ENCODE data around the gene APH1B.

Gene APH1B

DNA sequence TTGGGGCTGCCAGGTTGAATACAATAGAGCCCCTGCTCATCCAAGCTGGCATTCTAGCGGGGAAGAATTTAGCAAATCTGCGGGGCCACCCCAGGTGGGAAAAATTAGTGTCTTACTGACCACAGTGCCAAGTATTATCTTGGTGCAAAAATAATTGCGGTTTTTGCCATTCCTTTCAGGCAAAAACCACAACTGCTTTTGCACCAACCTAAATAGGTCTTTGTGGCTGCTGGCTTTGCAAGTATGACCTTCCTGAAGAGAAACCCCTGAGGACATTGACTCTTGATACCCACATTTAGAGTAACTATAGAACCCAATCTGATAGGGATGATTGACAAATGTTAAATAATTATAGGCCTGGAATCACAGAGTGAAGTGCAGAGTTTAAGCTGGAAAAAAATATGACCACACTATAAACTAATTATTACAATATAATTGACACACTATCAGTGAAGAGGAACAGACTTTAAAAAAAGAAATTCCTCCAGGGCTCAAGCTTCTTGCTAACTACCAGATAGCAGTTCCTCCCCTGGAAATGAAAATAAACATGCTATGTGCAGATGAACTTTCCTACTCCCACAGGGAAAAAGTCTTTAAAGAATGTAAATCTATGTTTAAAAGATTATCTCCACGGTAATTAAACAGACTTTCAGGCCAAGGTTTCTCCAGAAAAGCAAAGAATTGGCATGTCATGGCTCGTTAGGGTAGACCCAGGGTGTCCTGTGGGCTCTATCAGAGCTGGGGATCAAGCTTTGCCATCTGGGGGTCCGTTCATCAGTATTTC lies 69.9 kb downstream of the APH1B start:
- no peak for DNase-seq (ENCODE audit: low read depth, low spot score)
- TF ChIP-seq YY1 (IDR thresholded peaks at IDR 0.05; ENCODE audit: insufficient read depth, insufficient read length) (no peak), ZNF274 (IDR thresholded peaks at IDR 0.05; ENCODE audit: low read depth, low read length) (no peak), SUZ12 (IDR thresholded peaks at IDR 0.05; ENCODE audit: extremely low read depth, insufficient read depth, insufficient read length) (no peak)
- Histone ChIP-seq H3K36me3 (ENCODE audit: insufficient read depth, insufficient read length, low read length) (no peaks in the 10 kb centered on the region), H3K4me1 (ENCODE audit: insufficient read depth, insufficient read length) (no peaks in the 10 kb centered on the region), H3K4me3 (ENCODE audit: insufficient read length, low read depth) (no peak overlapping the region), H3K9me3 (ENCODE audit: insufficient read depth, low read length) (no peaks in the 10 kb centered on the region), H3K27me3 (ENCODE audit: insufficient read depth, insufficient read length) (no peaks in the 10 kb centered on the region), H3K9ac (ENCODE audit: insufficient read length, low read depth) (no peak overlapping the region)

DNA sequence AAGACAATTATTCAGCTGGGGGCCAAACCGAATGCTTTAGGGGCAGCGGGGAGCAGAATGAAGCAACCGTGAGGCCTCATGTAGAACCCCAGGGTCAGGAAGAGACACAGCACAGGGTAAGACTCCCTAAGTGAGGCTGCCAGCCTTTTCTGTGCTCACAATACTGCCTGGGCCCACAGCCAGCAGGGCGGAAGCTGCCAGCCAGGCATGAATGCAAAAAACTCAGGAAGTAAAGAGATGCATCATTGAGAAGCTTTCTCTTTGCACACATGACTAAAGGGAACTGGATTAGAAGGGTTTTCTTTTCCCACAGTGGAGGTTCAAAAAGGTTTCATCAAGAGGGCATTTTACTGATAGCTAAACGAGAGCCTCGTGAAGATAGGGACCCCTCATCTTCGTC lies 71.0 kb downstream of the APH1B start:
- H3K9me3 ChIP-seq (ENCODE audit: insufficient read depth, low read length): no peaks in the 10 kb centered on the region
- H3K27me3 ChIP-seq (ENCODE audit: insufficient read depth, insufficient read length): no peaks in the 10 kb centered on the region
- no peaks in the 10 kb centered on the region for H3K4me1 ChIP-seq (ENCODE audit: insufficient read depth, insufficient read length)
- no peak for DNase-seq (ENCODE audit: low read depth, low spot score)
- no peak overlapping the region for H3K4me3 ChIP-seq (ENCODE audit: insufficient read length, low read depth)
- no peaks in the 10 kb centered on the region for H3K36me3 ChIP-seq (ENCODE audit: insufficient read depth, insufficient read length, low read length)
- H3K9ac ChIP-seq (ENCODE audit: insufficient read length, low read depth): no peak overlapping the region
- TF ChIP-seq YY1 (IDR thresholded peaks at IDR 0.05; ENCODE audit: insufficient read depth, insufficient read length) (no peak), ZNF274 (IDR thresholded peaks at IDR 0.05; ENCODE audit: low read depth, low read length) (no peak), SUZ12 (IDR thresholded peaks at IDR 0.05; ENCODE audit: extremely low read depth, insufficient read depth, insufficient read length) (no peak)

DNA sequence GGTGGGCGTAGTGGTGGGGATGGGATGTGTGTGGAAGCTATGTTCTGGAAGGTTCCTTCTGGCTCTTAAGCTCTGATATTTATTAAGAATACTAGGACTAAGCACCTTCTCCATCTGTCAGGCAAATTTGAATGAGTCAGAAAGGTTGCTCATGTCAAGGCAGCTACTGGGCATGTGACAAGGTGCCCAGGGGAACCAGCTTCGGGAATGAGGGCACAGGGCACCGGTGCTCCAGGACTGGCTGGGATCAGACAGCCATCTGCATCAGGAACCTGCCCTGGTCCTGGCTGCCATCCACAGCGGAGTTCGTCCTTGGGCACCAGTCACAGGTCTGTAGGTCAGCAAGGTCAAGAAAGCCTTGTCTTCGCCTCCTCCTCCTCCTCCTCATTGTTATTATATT lies 71.8 kb downstream of the APH1B start:
- no peak overlapping the region for H3K4me3 ChIP-seq (ENCODE audit: insufficient read length, low read depth)
- DNase-seq (ENCODE audit: low read depth, low spot score): no peak
- H3K9ac ChIP-seq (ENCODE audit: insufficient read length, low read depth): no peak overlapping the region
- no peaks in the 10 kb centered on the region for H3K27me3 ChIP-seq (ENCODE audit: insufficient read depth, insufficient read length)
- no peak for TF ChIP-seq SUZ12 (IDR thresholded peaks at IDR 0.05; ENCODE audit: extremely low read depth, insufficient read depth, insufficient read length)
- no peak for TF ChIP-seq ZNF274 (IDR thresholded peaks at IDR 0.05; ENCODE audit: low read depth, low read length)
- TF ChIP-seq YY1 (IDR thresholded peaks at IDR 0.05; ENCODE audit: insufficient read depth, insufficient read length): no peak
- no peaks in the 10 kb centered on the region for H3K36me3 ChIP-seq (ENCODE audit: insufficient read depth, insufficient read length, low read length)
- no peaks in the 10 kb centered on the region for H3K4me1 ChIP-seq (ENCODE audit: insufficient read depth, insufficient read length)
- no peaks in the 10 kb centered on the region for H3K9me3 ChIP-seq (ENCODE audit: insufficient read depth, low read length)

DNA sequence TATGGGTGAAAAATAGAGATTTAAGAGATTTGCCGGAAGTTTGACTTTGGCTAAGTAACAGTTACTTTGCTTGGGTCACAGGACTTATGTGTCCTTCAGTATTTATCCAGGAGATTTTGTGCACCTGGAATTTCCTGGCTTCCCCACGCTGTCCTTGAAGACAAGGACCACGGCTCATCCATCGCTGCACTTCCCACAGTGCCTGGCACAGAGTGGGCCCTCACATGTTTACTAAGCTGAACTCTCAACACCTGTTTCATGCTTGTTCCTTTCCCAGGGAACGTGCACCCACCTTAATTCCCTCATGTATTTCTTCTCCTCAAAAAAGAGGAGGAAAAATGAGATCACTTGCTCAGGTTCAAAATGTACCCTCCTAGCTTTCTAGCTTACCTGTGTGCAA lies 72.2 kb downstream of the APH1B start:
- no peaks in the 10 kb centered on the region for H3K27me3 ChIP-seq (ENCODE audit: insufficient read depth, insufficient read length)
- no peaks in the 10 kb centered on the region for H3K9me3 ChIP-seq (ENCODE audit: insufficient read depth, low read length)
- no peak overlapping the region for H3K9ac ChIP-seq (ENCODE audit: insufficient read length, low read depth)

DNA sequence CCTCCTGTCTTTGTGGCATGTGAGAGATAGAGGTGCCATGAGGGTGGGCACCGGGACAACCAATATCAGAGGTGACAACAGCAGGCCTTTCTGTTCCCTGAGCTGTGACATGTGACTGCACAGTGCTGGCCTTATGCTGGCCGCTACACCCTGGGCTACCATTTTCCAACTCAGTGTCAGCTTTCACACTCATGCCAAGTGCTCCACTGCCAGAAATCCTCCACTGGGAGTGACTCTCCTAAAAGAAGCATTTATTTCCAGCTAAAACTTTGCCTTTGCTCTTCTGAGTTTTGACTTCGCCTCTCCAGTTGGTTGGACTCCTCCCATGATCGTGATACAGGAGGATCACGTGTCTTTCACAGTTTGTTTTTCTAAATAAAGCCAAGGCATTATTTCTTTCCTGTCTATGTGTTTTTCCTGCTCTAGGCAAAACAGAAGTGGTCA lies 72.8 kb downstream of the APH1B start:
- Histone ChIP-seq H3K9me3 (ENCODE audit: insufficient read depth, low read length) (no peaks in the 10 kb centered on the region), H3K4me1 (ENCODE audit: insufficient read depth, insufficient read length) (no peaks in the 10 kb centered on the region), H3K9ac (ENCODE audit: insufficient read length, low read depth) (no peak overlapping the region), H3K27me3 (ENCODE audit: insufficient read depth, insufficient read length) (no peaks in the 10 kb centered on the region), H3K4me3 (ENCODE audit: insufficient read length, low read depth) (no peak overlapping the region), H3K36me3 (ENCODE audit: insufficient read depth, insufficient read length, low read length) (no peaks in the 10 kb centered on the region)
- TF ChIP-seq SUZ12 (IDR thresholded peaks at IDR 0.05; ENCODE audit: extremely low read depth, insufficient read depth, insufficient read length): no peak
- TF ChIP-seq YY1 (IDR thresholded peaks at IDR 0.05; ENCODE audit: insufficient read depth, insufficient read length): no peak
- no peak for TF ChIP-seq ZNF274 (IDR thresholded peaks at IDR 0.05; ENCODE audit: low read depth, low read length)
- no peak for DNase-seq (ENCODE audit: low read depth, low spot score)

More for the DNA sequence above, 72.2 kb downstream of the APH1B start:
- Histone ChIP-seq H3K36me3 (ENCODE audit: insufficient read depth, insufficient read length, low read length) (no peaks in the 10 kb centered on the region), H3K4me3 (ENCODE audit: insufficient read length, low read depth) (no peak overlapping the region), H3K4me1 (ENCODE audit: insufficient read depth, insufficient read length) (no peaks in the 10 kb centered on the region)
- TF ChIP-seq SUZ12 (IDR thresholded peaks at IDR 0.05; ENCODE audit: extremely low read depth, insufficient read depth, insufficient read length): no peak
- no peak for TF ChIP-seq YY1 (IDR thresholded peaks at IDR 0.05; ENCODE audit: insufficient read depth, insufficient read length)
- no peak for TF ChIP-seq ZNF274 (IDR thresholded peaks at IDR 0.05; ENCODE audit: low read depth, low read length)
- no peak for DNase-seq (ENCODE audit: low read depth, low spot score)

DNA sequence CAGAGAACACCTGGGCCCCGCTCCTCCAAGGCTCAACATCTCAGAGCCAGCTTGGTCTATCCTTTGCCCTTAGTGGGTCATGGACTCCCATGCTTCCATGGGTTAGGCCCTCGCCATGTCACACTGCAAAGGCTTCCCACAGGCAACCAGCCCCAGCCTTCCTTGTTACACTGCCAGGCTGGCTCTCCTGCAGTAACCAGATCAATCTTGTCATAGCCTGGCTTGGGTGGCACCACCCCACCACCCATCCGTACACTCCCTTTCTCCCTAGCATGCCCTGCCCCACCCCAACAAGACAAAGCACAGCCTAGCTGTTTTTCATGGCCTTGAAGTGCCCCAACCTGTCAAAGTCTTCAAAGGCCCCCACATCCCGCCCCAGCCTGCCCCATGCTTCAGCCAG lies 73.8 kb downstream of the APH1B start:
- Histone ChIP-seq H3K9me3 (ENCODE audit: insufficient read depth, low read length) (no peaks in the 10 kb centered on the region), H3K36me3 (ENCODE audit: insufficient read depth, insufficient read length, low read length) (no peaks in the 10 kb centered on the region), H3K27me3 (ENCODE audit: insufficient read depth, insufficient read length) (no peaks in the 10 kb centered on the region), H3K4me3 (ENCODE audit: insufficient read length, low read depth) (no peak overlapping the region), H3K4me1 (ENCODE audit: insufficient read depth, insufficient read length) (no peaks in the 10 kb centered on the region), H3K9ac (ENCODE audit: insufficient read length, low read depth) (no peak overlapping the region)
- DNase-seq (ENCODE audit: low read depth, low spot score): no peak
- TF ChIP-seq YY1 (IDR thresholded peaks at IDR 0.05; ENCODE audit: insufficient read depth, insufficient read length) (no peak), SUZ12 (IDR thresholded peaks at IDR 0.05; ENCODE audit: extremely low read depth, insufficient read depth, insufficient read length) (no peak), ZNF274 (IDR thresholded peaks at IDR 0.05; ENCODE audit: low read depth, low read length) (no peak)

DNA sequence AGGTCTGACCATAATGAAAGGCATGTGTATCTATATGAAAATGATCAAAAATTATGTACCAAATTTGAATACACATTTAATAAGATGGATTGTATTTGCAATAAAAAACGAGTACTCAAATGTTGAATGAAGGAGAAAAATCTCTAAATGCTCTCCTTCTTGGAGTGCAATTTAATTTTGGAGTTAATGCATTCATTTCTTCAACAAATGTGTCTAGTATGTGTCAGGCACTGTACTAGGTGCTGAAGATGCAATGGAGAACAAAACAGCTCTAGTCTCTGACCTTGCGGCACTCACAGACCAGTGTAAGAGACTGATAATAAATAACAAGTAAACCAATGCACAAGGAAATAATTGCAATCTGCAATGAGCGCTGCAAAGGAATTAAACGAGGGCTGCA lies 75.4 kb downstream of the APH1B start:
- Histone ChIP-seq H3K4me3 (ENCODE audit: insufficient read length, low read depth) (no peak overlapping the region), H3K9me3 (ENCODE audit: insufficient read depth, low read length) (no peaks in the 10 kb centered on the region), H3K36me3 (ENCODE audit: insufficient read depth, insufficient read length, low read length) (no peaks in the 10 kb centered on the region), H3K9ac (ENCODE audit: insufficient read length, low read depth) (no peak overlapping the region), H3K27me3 (ENCODE audit: insufficient read depth, insufficient read length) (no peaks in the 10 kb centered on the region), H3K4me1 (ENCODE audit: insufficient read depth, insufficient read length) (no peaks in the 10 kb centered on the region)
- no peak for TF ChIP-seq YY1 (IDR thresholded peaks at IDR 0.05; ENCODE audit: insufficient read depth, insufficient read length)
- no peak for TF ChIP-seq SUZ12 (IDR thresholded peaks at IDR 0.05; ENCODE audit: extremely low read depth, insufficient read depth, insufficient read length)
- TF ChIP-seq ZNF274 (IDR thresholded peaks at IDR 0.05; ENCODE audit: low read depth, low read length): no peak
- DNase-seq (ENCODE audit: low read depth, low spot score): no peak
